ENCODE results near the gene TLCD1. TPM values are rescaled to one million over a fixed set of nuclear protein-coding genes. Genes with fewer than 3 reads are reported as not detected.

Gene TLCD1
- total RNA-seq, 1 experiment from 2014 or later = 19.4 TPM

GRCh38 chr17:28756049-28756804 lies 30.2 kb upstream of the TLCD1 start:
- H3K27ac ChIP-seq = no peak overlapping the region
- no peaks in the 10 kb centered on the region for H3K9me3 ChIP-seq (ENCODE audit: insufficient read depth, low read depth)
- no peak for TF ChIP-seq EZH2 (IDR thresholded peaks at IDR 0.05; ENCODE audit: low read depth)
- no peak for TF ChIP-seq CTCF (conservative IDR thresholded peaks at IDR 0.05)
- POLR2A ChIA-PET (ENCODE audit: unreplicated experiment) = interaction anchor here (0.9 kb wide), 1 partner anchor 27 kb away, joined by 13 read pairs; no protein-coding TSS in a partner anchor
- intact Hi-C loops (cut with micrococcal nuclease; ENCODE audit: unreplicated experiment) = no loop called here
- H3F3A ChIP-seq (ENCODE audit: insufficient read depth, low read depth) = peaks cover 54% of the 10 kb centered on the region; the same call in 1 of the 2 replicates
- no peak for DNase-seq
- no peak overlapping the region for H3K4me3 ChIP-seq
- CTCF ChIA-PET = interaction anchor here (0.6 to 0.7 kb wide), 4 partner anchors 53 to 799 kb away, joined by 3 to 8 read pairs (median 3); no protein-coding TSS in a partner anchor
- no peak overlapping the region for H3K4me2 ChIP-seq
- H3K27me3 ChIP-seq (ENCODE audit: insufficient read depth, low read depth) = no peaks in the 10 kb centered on the region
- H3K4me1 ChIP-seq (replicated peaks; ENCODE audit: insufficient read depth) = peaks cover 6% of the 10 kb centered on the region
- no peaks in the 10 kb centered on the region; the same call in 1 of the 2 replicates for H3K36me3 ChIP-seq (ENCODE audit: low read depth)
- H2AFZ ChIP-seq = no peak overlapping the region
- H3K9me2 ChIP-seq (ENCODE audit: insufficient read depth) = no peaks in the 10 kb centered on the region
- no TSS peak for BruUV-seq (replicated peaks)
- peaks cover 24% of the 10 kb centered on the region for H4K20me1 ChIP-seq (ENCODE audit: insufficient read depth)
- H3K79me2 ChIP-seq (ENCODE audit: low read depth) = no peaks in the 10 kb centered on the region; the same call in 1 of the 2 replicates

- CTCF ChIA-PET = no interaction called here
- no peaks in the 10 kb centered on the region for H3K9me3 ChIP-seq (ENCODE audit: insufficient read depth, low read depth)
- no peak overlapping the region for H3K27ac ChIP-seq
These were observed 29.5 kb upstream of the TLCD1 start for GRCh38 chr17:28755486-28755885.

More at GRCh38 chr17:28755486-28755885, 29.5 kb upstream of the TLCD1 start:
- no peaks in the 10 kb centered on the region for H3K27me3 ChIP-seq (ENCODE audit: insufficient read depth, low read depth)
- peaks cover 26% of the 10 kb centered on the region for H4K20me1 ChIP-seq (ENCODE audit: insufficient read depth)
- no peak overlapping the region for H3K4me2 ChIP-seq
- DNase-seq = no peak
- no peaks in the 10 kb centered on the region for H3K9me2 ChIP-seq (ENCODE audit: insufficient read depth)
- TF ChIP-seq CTCF (conservative IDR thresholded peaks at IDR 0.05) = no peak
- no peak for TF ChIP-seq EZH2 (IDR thresholded peaks at IDR 0.05; ENCODE audit: low read depth)
- peaks cover 2% of the 10 kb centered on the region; the same call in 1 of the 2 replicates for H3K4me1 ChIP-seq (replicated peaks; ENCODE audit: insufficient read depth)
- H3F3A ChIP-seq (ENCODE audit: insufficient read depth, low read depth) = peaks cover 53% of the 10 kb centered on the region
- no peak overlapping the region for H2AFZ ChIP-seq
- intact Hi-C loops (cut with micrococcal nuclease; ENCODE audit: unreplicated experiment) = no loop called here
- peaks cover 6% of the 10 kb centered on the region for H3K36me3 ChIP-seq (ENCODE audit: low read depth)
- TSS peak; percentile 7 for BruUV-seq (replicated peaks)
- H3K4me3 ChIP-seq = no peak overlapping the region
- H3K79me2 ChIP-seq (ENCODE audit: low read depth) = peaks cover 6% of the 10 kb centered on the region
- POLR2A ChIA-PET (ENCODE audit: unreplicated experiment) = no interaction called here

Measured in PC-9 (cell line).